SH-SY5Y (cell line): Measurements from ENCODE around the gene ARHGAP19.

Source experiments
- GATA2 ChIP-seq: IDR thresholded peaks from 2 replicates; pipeline ENCODE4 v1.6.1; 2011; ENCODE audit warnings: mild to moderate bottlenecking, low read depth, low read length
- GATA3 ChIP-seq: IDR thresholded peaks from 2 replicates; pipeline ENCODE4 v1.6.1; 2011; ENCODE audit warnings: low read depth, mild to moderate bottlenecking, low read length, moderate library complexity

GRCh38 chr10:97179311-97179710, 113.1 kb downstream of the ARHGAP19 start:
- TF ChIP-seq GATA2 (no peak), GATA3 (no peak)
